Measurements from ENCODE around the gene PHETA2. TPM values are rescaled to one million over a fixed set of nuclear protein-coding genes. Genes with fewer than 3 reads are reported as not detected.

PHETA2 gene
- total and polyA plus RNA-seq, 2 of the 13 experiments (the other 11 are each of a cell fraction or from before 2014, with no cell fraction given), result 0.07 TPM; not detected in 1

DNA sequence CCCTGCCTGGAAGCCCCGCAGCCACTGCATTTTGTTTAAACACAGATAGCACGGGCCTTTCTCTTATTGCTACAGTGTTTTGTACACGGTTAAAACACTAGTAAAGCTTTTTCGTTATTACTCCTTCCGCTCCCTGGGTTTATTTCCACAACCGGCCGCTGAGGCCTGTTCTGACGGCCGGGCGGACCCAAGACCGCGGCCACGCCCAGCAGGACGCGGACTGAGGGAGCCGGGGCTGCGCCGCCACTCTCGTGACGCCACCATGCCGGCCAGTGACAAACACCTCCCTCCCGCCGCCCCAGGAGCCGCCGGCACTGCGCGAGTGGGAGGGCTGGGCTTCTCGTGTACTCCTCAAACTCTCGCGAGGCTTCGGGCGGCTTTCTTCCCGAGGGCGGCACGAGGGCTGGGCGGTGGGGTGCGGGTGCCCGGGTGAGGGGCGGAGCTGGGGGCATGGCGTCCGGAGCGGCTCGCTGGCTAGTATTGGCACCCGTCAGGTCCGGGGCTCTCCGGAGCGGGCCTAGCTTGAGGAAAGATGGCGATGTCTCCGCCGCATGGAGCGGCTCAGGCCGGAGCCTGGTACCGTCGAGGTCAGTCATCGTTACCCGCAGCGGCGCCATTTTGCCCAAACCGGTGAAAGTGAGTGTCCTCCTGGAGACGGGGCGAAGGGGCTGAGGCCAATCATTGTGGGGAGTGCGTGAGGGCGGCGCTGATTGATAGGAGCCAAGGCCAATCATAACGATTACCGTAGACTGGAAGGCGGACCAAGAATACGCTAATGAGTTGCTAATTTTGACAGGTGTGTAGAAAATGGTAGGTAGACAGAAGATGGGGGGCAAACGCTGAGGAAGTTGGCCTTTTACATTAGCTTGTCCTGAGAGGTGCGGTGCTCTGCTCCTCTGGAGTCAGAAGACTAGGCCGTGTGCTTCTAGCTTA is 5.5 kb downstream of the PHETA2 start, which contains the start of gene SMDT1 (continued):
- peak; percentile 81 for TF ChIP-seq ZNF274 (CRISPR knock-in tag; IDR thresholded peaks at IDR 0.05)
- TF ChIP-seq, protein P1, sequence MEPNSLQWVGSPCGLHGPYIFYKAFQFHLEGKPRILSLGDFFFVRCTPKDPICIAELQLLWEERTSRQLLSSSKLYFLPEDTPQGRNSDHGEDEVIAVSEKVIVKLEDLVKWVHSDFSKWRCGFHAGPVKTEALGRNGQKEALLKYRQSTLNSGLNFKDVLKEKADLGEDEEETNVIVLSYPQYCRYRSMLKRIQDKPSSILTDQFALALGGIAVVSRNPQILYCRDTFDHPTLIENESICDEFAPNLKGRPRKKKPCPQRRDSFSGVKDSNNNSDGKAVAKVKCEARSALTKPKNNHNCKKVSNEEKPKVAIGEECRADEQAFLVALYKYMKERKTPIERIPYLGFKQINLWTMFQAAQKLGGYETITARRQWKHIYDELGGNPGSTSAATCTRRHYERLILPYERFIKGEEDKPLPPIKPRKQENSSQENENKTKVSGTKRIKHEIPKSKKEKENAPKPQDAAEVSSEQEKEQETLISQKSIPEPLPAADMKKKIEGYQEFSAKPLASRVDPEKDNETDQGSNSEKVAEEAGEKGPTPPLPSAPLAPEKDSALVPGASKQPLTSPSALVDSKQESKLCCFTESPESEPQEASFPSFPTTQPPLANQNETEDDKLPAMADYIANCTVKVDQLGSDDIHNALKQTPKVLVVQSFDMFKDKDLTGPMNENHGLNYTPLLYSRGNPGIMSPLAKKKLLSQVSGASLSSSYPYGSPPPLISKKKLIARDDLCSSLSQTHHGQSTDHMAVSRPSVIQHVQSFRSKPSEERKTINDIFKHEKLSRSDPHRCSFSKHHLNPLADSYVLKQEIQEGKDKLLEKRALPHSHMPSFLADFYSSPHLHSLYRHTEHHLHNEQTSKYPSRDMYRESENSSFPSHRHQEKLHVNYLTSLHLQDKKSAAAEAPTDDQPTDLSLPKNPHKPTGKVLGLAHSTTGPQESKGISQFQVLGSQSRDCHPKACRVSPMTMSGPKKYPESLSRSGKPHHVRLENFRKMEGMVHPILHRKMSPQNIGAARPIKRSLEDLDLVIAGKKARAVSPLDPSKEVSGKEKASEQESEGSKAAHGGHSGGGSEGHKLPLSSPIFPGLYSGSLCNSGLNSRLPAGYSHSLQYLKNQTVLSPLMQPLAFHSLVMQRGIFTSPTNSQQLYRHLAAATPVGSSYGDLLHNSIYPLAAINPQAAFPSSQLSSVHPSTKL (CRISPR knock-in tag; IDR thresholded peaks at IDR 0.05), result peak; percentile 53; the same call in 1 of the 2 replicates
- TF ChIP-seq ZNF44 (CRISPR knock-in tag; IDR thresholded peaks at IDR 0.05), result no peak; the same call in 1 of the 2 replicates
- no peak for TF ChIP-seq ZNF224 (CRISPR knock-in tag; IDR thresholded peaks at IDR 0.05)
- no peak for TF ChIP-seq ATF1 (CRISPR knock-in tag; IDR thresholded peaks at IDR 0.05)
- no peak for TF ChIP-seq ZNF34 (CRISPR knock-in tag; IDR thresholded peaks at IDR 0.05; ENCODE audit: borderline replicate concordance)
- no peak for TF ChIP-seq AGO1 (IDR thresholded peaks at IDR 0.05; ENCODE audit: low read depth, low read length, poor library complexity, severe bottlenecking)
- TF ChIP-seq ZNF329 (CRISPR knock-in tag; IDR thresholded peaks at IDR 0.05; ENCODE audit: low read depth), result no peak
- no peak for TF ChIP-seq NCOA5 (CRISPR knock-in tag; IDR thresholded peaks at IDR 0.05)
- TF ChIP-seq ZBTB8A (CRISPR knock-in tag; IDR thresholded peaks at IDR 0.05; ENCODE audit: borderline replicate concordance, low read depth), result no peak
- TF ChIP-seq YEATS2 (CRISPR knock-in tag; IDR thresholded peaks at IDR 0.05; ENCODE audit: borderline replicate concordance), result peak; percentile 67; the same call in 1 of the 2 replicates
- TF ChIP-seq ZNF589 (CRISPR knock-in tag; conservative IDR thresholded peaks at IDR 0.05), result no peak
- no peak for TF ChIP-seq ZNF143 (CRISPR knock-in tag; IDR thresholded peaks at IDR 0.05)
- no peak for TF ChIP-seq REST (IDR thresholded peaks at IDR 0.05; ENCODE audit: borderline replicate concordance in 1 of 2, low read depth in 1 of 2, low read length in 2 of 2)
- TF ChIP-seq FOXM1 (CRISPR knock-in tag; IDR thresholded peaks at IDR 0.05), result no peak
- no peak for TF ChIP-seq ELF4 (CRISPR knock-in tag; IDR thresholded peaks at IDR 0.05; ENCODE audit: borderline replicate concordance)
- peak; percentile 96 for TF ChIP-seq RBFOX2 (IDR thresholded peaks at IDR 0.05; ENCODE audit: low read depth, low read length)
- TF ChIP-seq ZNF383 (CRISPR knock-in tag; IDR thresholded peaks at IDR 0.05; ENCODE audit: borderline replicate concordance), result 0 out of 2 replicates have a peak, but pooled peaks have one; percentile 35
- no peak; the same call in 1 of the 2 replicates for TF ChIP-seq ISX (CRISPR knock-in tag; conservative IDR thresholded peaks at IDR 0.05)
- TF ChIP-seq THAP8 (CRISPR knock-in tag; IDR thresholded peaks at IDR 0.05; ENCODE audit: borderline replicate concordance), result no peak
- TF ChIP-seq SNAI1 (CRISPR knock-in tag; IDR thresholded peaks at IDR 0.05; ENCODE audit: borderline replicate concordance), result no peak
